Measurements from ENCODE around the gene MAPKAP1. TPM values are rescaled to one million over a fixed set of nuclear protein-coding genes. Genes with fewer than 3 reads are reported as not detected.
A peak's percentile ranks its signal among the peaks of the same experiment; 100 is the strongest.

Gene MAPKAP1
- polyA plus RNA-seq, 1 donor: 46.8 TPM

DNA sequence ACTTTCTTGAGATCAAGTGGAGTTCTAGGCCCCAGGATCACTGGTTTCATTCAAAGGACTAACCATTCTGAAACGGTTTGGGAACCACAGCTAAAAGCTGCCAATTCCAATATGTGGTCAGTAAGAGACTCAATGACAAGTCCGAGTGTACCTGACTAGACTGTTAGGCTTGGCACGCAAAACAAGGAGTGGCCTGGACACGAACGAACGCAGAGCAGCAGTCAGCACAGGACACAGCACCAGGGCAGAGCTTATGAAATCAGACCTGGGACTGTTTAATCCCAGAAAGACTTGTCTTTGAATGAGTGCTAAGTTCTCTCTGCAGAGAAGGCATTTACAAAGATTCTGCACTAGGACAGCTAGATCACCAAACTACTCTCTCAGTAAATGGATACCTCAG is 231.6 kb downstream of the MAPKAP1 start:
- H3K4me3 ChIP-seq (ENCODE audit: low read length): no peak overlapping the region
- no CpG with 5 or more reads among the region's 6 CpGs for WGBS (ENCODE audit: insufficient coverage, low lambda C conversion rate)
- H3K27me3 ChIP-seq (ENCODE audit: control insufficient read depth, insufficient read depth, low read length): no peaks in the 10 kb centered on the region
- H3K9me3 ChIP-seq (ENCODE audit: control insufficient read depth, low read depth, low read length): no peaks in the 10 kb centered on the region
- no peak for DNase-seq
- H3K36me3 ChIP-seq (ENCODE audit: control insufficient read depth, insufficient read depth, low read length): peaks cover 26% of the 10 kb centered on the region
- peaks cover 8% of the 10 kb centered on the region for H3K4me1 ChIP-seq (ENCODE audit: control insufficient read depth, insufficient read depth, low read length)
- H3K27ac ChIP-seq (ENCODE audit: low read length): no peak overlapping the region

DNA sequence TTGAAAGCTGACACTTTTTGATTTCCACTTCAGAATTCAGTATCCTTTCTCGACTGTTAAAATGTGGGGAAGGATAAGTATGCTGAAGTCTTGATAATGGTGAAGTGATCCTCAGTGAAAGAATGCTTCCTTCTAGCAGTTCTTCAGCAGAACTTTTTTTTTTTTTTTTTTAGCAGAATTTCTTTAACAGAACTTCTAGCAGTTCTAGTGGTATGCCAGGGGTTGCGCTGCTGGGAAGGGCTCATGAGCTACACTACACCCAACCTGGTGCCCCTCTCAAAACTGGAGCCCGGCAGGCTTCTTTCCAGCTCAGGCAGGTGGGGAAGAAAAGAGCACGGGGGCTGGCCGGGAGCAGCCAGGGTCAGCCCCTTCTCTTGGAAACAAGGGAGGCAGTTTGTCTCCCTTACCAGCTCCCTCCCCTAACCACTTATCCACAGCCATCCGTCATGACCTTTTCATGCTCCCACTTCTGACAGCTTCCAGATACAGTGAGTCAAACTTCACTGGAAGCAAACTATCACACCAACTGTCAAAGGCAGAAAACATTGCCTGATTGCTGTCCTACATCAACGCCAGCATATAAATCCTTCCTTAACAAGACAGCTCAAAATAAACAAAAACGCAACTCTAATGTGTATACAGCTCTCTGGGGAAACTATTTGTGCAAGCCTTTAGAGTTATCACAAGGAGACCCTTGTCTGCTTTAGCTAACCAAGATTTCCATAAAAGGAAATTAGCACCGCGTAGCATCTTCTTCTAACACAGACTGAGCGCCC is 233.9 kb downstream of the MAPKAP1 start:
- H3K27me3 ChIP-seq (ENCODE audit: control insufficient read depth, insufficient read depth, low read length): no peaks in the 10 kb centered on the region
- H3K4me1 ChIP-seq (ENCODE audit: control insufficient read depth, insufficient read depth, low read length): peaks cover 10% of the 10 kb centered on the region
- H3K9me3 ChIP-seq (ENCODE audit: control insufficient read depth, low read depth, low read length): no peaks in the 10 kb centered on the region
- no peak overlapping the region for H3K4me3 ChIP-seq (ENCODE audit: low read length)
- H3K36me3 ChIP-seq (ENCODE audit: control insufficient read depth, insufficient read depth, low read length): peaks cover 13% of the 10 kb centered on the region
- H3K27ac ChIP-seq (ENCODE audit: low read length): peak overlapping the region; percentile 45
- no CpG with 5 or more reads among the region's 11 CpGs for WGBS (ENCODE audit: insufficient coverage, low lambda C conversion rate)
- peak; percentile 19 to 27 for DNase-seq

DNA sequence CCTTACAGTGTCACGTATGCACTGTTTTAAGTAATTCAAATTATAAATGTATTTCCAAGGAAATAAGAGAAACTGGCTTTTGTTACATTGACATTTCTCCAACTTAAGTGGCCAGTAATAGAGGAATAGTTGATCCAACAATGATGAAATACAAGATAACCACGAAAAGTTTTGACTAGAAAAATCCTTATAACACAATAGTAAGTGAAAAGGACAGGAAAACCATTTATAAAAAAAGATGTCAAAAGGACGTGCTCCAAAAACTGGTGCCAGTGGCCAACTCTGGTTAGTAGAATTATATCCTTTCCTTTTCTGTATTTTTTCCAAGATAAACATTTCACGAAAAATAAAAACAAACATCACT is 234.5 kb downstream of the MAPKAP1 start:
- Histone ChIP-seq H3K36me3 (ENCODE audit: control insufficient read depth, insufficient read depth, low read length) (peaks cover 12% of the 10 kb centered on the region), H3K27ac (ENCODE audit: low read length) (no peak overlapping the region), H3K4me3 (ENCODE audit: low read length) (no peak overlapping the region), H3K27me3 (ENCODE audit: control insufficient read depth, insufficient read depth, low read length) (no peaks in the 10 kb centered on the region), H3K4me1 (ENCODE audit: control insufficient read depth, insufficient read depth, low read length) (peaks cover 10% of the 10 kb centered on the region), H3K9me3 (ENCODE audit: control insufficient read depth, low read depth, low read length) (no peaks in the 10 kb centered on the region)
- WGBS (ENCODE audit: insufficient coverage, low lambda C conversion rate): 72% methylated on average over 3 of the region's 4 CpGs
- DNase-seq: no peak

DNA sequence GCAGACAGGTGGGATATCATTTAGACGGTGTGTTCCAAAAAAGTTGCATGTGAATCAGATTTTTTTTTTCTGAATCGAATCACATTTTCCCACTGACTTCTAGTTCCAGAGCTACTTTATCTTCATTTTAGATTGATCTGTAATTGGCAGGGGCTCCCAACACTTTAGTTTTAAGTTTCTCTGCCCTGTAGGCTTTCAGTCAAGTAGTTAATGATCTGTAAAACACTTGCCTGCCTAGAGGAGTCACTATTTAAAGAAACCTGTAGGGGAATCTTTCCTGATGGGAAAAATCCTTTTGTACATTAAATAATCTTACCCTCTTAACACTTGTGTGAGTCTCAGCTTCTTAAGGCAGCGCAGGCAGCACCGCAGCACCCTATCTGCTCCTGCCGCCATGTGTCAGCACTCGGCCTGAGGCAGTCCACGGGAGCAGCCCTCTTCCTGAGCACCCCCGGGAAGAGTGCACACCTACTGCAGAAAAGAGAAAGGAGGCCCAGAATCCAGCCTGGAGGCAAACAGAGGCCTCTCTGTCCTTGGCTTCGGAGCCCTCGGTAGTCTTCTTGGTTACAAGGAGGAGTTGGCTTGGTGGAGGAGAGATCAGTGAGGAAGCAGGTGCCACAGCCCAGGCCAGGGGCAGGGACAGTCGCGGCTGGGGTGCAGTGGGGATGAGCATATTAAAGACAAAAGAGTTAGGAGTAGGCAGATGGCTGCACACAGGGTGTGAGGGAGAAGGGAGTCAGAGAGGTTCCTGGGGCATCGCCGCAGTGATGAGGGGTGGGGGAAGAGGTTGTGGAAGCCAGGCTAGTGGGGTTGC is 236.0 kb downstream of the MAPKAP1 start:
- no peaks in the 10 kb centered on the region for H3K9me3 ChIP-seq (ENCODE audit: control insufficient read depth, low read depth, low read length)
- H3K4me1 ChIP-seq (ENCODE audit: control insufficient read depth, insufficient read depth, low read length): peaks cover 10% of the 10 kb centered on the region
- H3K36me3 ChIP-seq (ENCODE audit: control insufficient read depth, insufficient read depth, low read length): peaks cover 13% of the 10 kb centered on the region
- H3K27ac ChIP-seq (ENCODE audit: low read length): no peak overlapping the region
- H3K27me3 ChIP-seq (ENCODE audit: control insufficient read depth, insufficient read depth, low read length): no peaks in the 10 kb centered on the region
- no peak overlapping the region for H3K4me3 ChIP-seq (ENCODE audit: low read length)
- no peak for DNase-seq
- 87% methylated on average over 3 of the region's 14 CpGs for WGBS (ENCODE audit: insufficient coverage, low lambda C conversion rate)

DNA sequence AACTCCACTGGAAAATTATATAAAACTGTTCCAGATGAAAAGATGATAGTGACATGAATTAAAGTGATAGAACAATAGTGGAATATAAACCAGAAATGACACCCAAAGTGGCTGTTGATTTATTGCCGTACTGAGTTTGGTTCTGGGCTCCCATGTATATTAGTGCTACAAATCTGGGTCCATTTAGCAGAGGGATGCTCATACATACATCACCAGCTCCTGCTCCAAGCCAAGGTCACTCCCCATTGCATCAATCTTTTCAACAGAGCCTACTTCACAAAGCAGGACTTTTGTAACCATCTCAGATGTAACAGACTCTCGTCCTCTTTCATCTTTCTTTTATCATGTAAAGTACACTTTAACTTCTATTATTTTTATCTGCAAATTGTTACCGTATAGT is 236.8 kb downstream of the MAPKAP1 start:
- Histone ChIP-seq H3K4me3 (ENCODE audit: low read length) (no peak overlapping the region), H3K27ac (ENCODE audit: low read length) (no peak overlapping the region), H3K27me3 (ENCODE audit: control insufficient read depth, insufficient read depth, low read length) (no peaks in the 10 kb centered on the region), H3K36me3 (ENCODE audit: control insufficient read depth, insufficient read depth, low read length) (peaks cover 10% of the 10 kb centered on the region), H3K9me3 (ENCODE audit: control insufficient read depth, low read depth, low read length) (no peaks in the 10 kb centered on the region), H3K4me1 (ENCODE audit: control insufficient read depth, insufficient read depth, low read length) (peaks cover 10% of the 10 kb centered on the region)
- 59% methylated on average over 2 of the region's 3 CpGs for WGBS (ENCODE audit: insufficient coverage, low lambda C conversion rate)
- DNase-seq: no peak

DNA sequence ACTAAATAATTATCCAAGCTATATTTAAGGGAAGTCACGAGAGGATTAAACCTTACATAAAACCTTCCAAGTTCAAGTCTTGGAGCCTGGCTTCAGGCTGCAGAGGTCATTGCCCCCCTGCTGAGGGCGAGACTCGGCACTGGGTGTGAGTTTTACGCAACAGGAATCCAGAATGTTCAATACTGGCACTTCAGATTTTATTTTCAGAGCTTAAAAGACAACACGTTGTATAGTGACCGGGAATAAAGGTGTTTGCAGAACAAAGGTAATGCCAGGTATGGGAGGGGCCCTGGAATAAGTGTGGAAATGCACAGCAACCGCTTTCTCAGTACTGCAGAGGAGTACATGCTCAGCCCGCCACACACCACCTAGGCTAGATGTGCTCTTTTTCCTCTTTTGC is 238.4 kb downstream of the MAPKAP1 start:
- Histone ChIP-seq H3K27me3 (ENCODE audit: control insufficient read depth, insufficient read depth, low read length) (no peaks in the 10 kb centered on the region), H3K9me3 (ENCODE audit: control insufficient read depth, low read depth, low read length) (no peaks in the 10 kb centered on the region), H3K4me3 (ENCODE audit: low read length) (no peak overlapping the region), H3K4me1 (ENCODE audit: control insufficient read depth, insufficient read depth, low read length) (peaks cover 10% of the 10 kb centered on the region), H3K36me3 (ENCODE audit: control insufficient read depth, insufficient read depth, low read length) (peaks cover 9% of the 10 kb centered on the region), H3K27ac (ENCODE audit: low read length) (no peak overlapping the region)
- DNase-seq: no peak
- WGBS (ENCODE audit: insufficient coverage, low lambda C conversion rate): 100% methylated on average over 1 of the region's 8 CpGs

DNA sequence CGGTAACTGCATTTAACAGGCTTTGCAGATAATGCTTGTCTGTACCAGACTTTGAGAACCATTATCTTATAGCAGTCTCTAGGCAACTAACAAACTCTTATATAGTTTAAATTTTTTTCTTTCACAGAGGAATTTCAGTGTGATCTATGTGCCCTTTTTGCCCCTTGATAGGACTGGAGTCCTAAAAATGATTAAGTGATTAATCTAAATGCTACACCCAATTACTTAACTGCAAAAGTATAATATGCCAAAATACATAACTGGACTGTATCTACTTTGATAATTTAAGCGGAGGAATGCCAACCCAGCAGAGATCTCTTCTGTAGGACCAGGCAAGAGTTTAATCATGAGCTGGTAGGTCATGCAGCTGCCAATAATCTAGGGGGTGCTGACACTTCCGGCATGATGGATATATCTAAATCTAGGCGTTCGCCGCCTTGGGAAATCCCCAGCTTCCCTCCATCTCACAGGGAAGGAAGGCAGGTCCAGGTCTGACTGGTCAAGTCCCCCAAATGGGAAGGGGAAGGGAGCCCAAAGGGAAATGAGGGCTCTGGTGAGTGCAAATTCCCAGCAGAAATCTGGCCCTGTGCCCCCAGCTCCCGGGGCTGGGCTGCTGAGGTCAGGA is 239.8 kb downstream of the MAPKAP1 start:
- no CpG with 5 or more reads among the region's 7 CpGs for WGBS (ENCODE audit: insufficient coverage, low lambda C conversion rate)
- H3K9me3 ChIP-seq (ENCODE audit: control insufficient read depth, low read depth, low read length): no peaks in the 10 kb centered on the region
- H3K4me3 ChIP-seq (ENCODE audit: low read length): no peak overlapping the region
- H3K27ac ChIP-seq (ENCODE audit: low read length): no peak overlapping the region
- no peaks in the 10 kb centered on the region for H3K27me3 ChIP-seq (ENCODE audit: control insufficient read depth, insufficient read depth, low read length)
- H3K4me1 ChIP-seq (ENCODE audit: control insufficient read depth, insufficient read depth, low read length): peaks cover 2% of the 10 kb centered on the region
- H3K36me3 ChIP-seq (ENCODE audit: control insufficient read depth, insufficient read depth, low read length): peaks cover 9% of the 10 kb centered on the region
- DNase-seq: no peak

DNA sequence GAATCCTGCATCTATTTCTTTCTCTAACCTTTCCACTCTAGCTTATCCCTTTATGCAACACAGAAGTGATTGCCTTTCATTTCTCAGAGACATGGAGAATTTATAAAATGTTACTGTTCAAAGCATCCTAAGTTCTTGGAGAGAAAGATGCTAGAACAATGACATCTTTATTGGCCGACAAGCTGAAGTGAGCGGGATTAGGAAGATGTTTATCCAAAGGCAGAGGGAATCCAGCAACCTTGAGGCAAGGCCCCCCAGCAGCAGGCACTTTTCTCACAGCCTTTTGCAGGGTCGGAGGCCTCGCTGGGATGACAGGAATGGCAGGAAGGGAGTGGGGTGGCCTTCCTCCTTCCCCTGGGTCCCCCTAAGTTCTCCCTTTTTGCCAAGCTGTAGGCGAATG is 240.6 kb downstream of the MAPKAP1 start:
- Histone ChIP-seq H3K4me3 (ENCODE audit: low read length) (no peak overlapping the region), H3K27ac (ENCODE audit: low read length) (no peak overlapping the region), H3K36me3 (ENCODE audit: control insufficient read depth, insufficient read depth, low read length) (peaks cover 9% of the 10 kb centered on the region), H3K4me1 (ENCODE audit: control insufficient read depth, insufficient read depth, low read length) (peaks cover 2% of the 10 kb centered on the region), H3K27me3 (ENCODE audit: control insufficient read depth, insufficient read depth, low read length) (no peaks in the 10 kb centered on the region), H3K9me3 (ENCODE audit: control insufficient read depth, low read depth, low read length) (no peaks in the 10 kb centered on the region)
- WGBS (ENCODE audit: insufficient coverage, low lambda C conversion rate): no CpG with 5 or more reads among the region's 5 CpGs
- DNase-seq: no peak

DNA sequence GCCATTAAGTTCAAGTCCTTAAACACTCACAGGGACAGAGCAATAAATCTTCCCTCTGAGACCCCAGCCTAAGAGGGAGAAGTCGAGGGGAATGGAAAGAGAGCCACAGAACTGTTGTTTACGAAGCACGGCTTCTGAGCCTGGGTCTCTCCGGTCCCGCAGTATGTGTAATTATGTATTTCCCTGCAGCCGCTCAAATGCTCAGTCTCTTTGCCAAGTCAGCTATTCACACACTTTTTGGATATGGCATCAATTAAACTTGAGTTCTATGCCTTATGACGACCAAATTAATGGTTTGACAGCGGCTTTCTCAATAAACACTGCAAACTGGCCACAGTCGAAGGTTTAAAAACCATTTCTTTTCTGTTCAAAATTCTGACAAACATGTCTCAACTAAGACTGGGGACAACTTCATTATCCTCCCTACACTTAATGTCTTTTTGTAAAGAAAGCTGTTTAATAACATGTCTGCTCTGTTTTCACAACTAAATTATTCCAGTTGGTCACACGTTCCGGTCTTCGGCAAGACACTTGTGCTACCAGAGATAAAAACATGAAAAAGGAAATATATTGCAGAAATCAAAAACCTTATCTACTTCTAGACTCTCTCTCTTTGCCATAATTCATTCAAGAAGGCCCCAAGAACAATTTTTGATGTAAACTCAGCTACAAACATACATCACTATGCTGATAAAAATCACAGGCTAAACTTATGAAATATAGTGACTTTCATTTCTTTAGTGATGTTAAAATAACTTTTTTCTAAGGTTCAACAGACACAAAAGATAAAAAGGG is 242.2 kb downstream of the MAPKAP1 start:
- WGBS (ENCODE audit: insufficient coverage, low lambda C conversion rate): 86% methylated on average over 7 of the region's 12 CpGs
- peaks cover 9% of the 10 kb centered on the region for H3K36me3 ChIP-seq (ENCODE audit: control insufficient read depth, insufficient read depth, low read length)
- DNase-seq: no peak
- H3K9me3 ChIP-seq (ENCODE audit: control insufficient read depth, low read depth, low read length): peaks cover under 1% of the 10 kb centered on the region
- H3K27ac ChIP-seq (ENCODE audit: low read length): no peak overlapping the region
- H3K4me1 ChIP-seq (ENCODE audit: control insufficient read depth, insufficient read depth, low read length): peaks cover 2% of the 10 kb centered on the region
- H3K4me3 ChIP-seq (ENCODE audit: low read length): no peak overlapping the region
- H3K27me3 ChIP-seq (ENCODE audit: control insufficient read depth, insufficient read depth, low read length): no peaks in the 10 kb centered on the region

DNA sequence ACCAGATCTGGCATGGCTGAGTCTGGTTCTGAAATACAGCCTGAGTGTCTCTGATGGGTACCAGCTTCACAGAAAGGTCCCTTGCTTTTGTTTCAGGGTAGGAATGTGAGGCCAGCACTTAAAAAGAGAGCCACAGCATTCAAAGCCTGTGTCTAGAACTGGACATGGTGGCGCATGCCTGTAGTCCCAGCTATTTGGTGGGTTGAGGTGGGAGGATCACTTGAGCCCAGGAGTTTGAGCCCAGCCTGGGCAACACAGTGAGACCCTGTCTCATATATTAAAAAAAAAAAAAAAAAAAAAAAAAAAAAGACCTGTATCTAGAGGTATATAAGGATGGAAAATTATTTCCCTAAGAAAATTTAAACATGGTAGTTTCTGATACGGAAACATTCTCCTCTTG is 243.1 kb downstream of the MAPKAP1 start:
- Histone ChIP-seq H3K9me3 (ENCODE audit: control insufficient read depth, low read depth, low read length) (peaks cover 7% of the 10 kb centered on the region), H3K27ac (ENCODE audit: low read length) (no peak overlapping the region), H3K4me3 (ENCODE audit: low read length) (no peak overlapping the region), H3K27me3 (ENCODE audit: control insufficient read depth, insufficient read depth, low read length) (no peaks in the 10 kb centered on the region), H3K4me1 (ENCODE audit: control insufficient read depth, insufficient read depth, low read length) (no peaks in the 10 kb centered on the region), H3K36me3 (ENCODE audit: control insufficient read depth, insufficient read depth, low read length) (peaks cover 9% of the 10 kb centered on the region)
- no CpG with 5 or more reads among the region's 2 CpGs for WGBS (ENCODE audit: insufficient coverage, low lambda C conversion rate)
- DNase-seq: no peak
